ENCODE measurements around the gene NALF2. TPM values are rescaled to one million over a fixed set of nuclear protein-coding genes. Genes with fewer than 3 reads are reported as not detected.

Gene NALF2
- total RNA-seq, 2 experiments from 2014 or later = 0.31 to 0.44 TPM

- no peaks in the 10 kb centered on the region for H3K36me3 Mint-ChIP-seq
- peaks cover 1% of the 10 kb centered on the region for H3K27me3 Mint-ChIP-seq
- no peaks in the 10 kb centered on the region for H3K9me3 Mint-ChIP-seq
- ChIA-PET POLR2A (no interaction called here), CTCF (interaction anchor here (0.7 to 1.6 kb wide), 4 partner anchors 496 to 1162 kb away, joined by 3 to 5 read pairs (median 4); no protein-coding TSS in a partner anchor)
- intact Hi-C loops (cut with micrococcal nuclease) = no loop called here
- H3K4me3 Mint-ChIP-seq = no peak overlapping the region
- no peak overlapping the region for H3K27ac Mint-ChIP-seq
- no peak for DNase-seq
- H3K4me1 Mint-ChIP-seq (ENCODE audit: low read depth) = peaks cover 17% of the 10 kb centered on the region
These were observed 31.5 kb downstream of the NALF2 start for GRCh38 chrX:69535661-69536060.

- Mint-ChIP-seq H3K4me3 (peak overlapping the region; percentile 35), H3K9me3 (no peaks in the 10 kb centered on the region), H3K4me1 (ENCODE audit: low read depth) (peaks cover 17% of the 10 kb centered on the region), H3K36me3 (no peaks in the 10 kb centered on the region), H3K27ac (no peak overlapping the region), H3K27me3 (peaks cover 1% of the 10 kb centered on the region)
- intact Hi-C loops (cut with micrococcal nuclease) = loop anchor here (1.0 to 2.0 kb wide), 3 partner anchors 80 to 558 kb away; no protein-coding TSS in a partner anchor
- CTCF ChIA-PET = interaction anchor here (1.2 to 3.4 kb wide), 5 partner anchors 16 to 591 kb away, joined by 3 to 33 read pairs (median 14); no protein-coding TSS in a partner anchor
- peak; percentile 78 for DNase-seq
- POLR2A ChIA-PET = interaction anchor here (1.3 kb wide), 1 partner anchor 491 kb away, joined by 3 read pairs; no protein-coding TSS in a partner anchor
These were observed 34.3 kb downstream of the NALF2 start for GRCh38 chrX:69538321-69538876.

GRCh38 chrX:69539437-69539836 is 35.3 kb downstream of the NALF2 start:
- H3K4me1 Mint-ChIP-seq (ENCODE audit: low read depth) = peaks cover 17% of the 10 kb centered on the region
- ChIA-PET POLR2A (interaction anchor here (1.3 kb wide), 1 partner anchor 490 kb away, joined by 3 read pairs; no protein-coding TSS in a partner anchor), CTCF (interaction anchor here (3.4 kb wide), 1 partner anchor 558 kb away, joined by 33 read pairs; no protein-coding TSS in a partner anchor)
- no peak overlapping the region for H3K27ac Mint-ChIP-seq
- H3K27me3 Mint-ChIP-seq = peaks cover 1% of the 10 kb centered on the region
- no peaks in the 10 kb centered on the region for H3K9me3 Mint-ChIP-seq
- H3K36me3 Mint-ChIP-seq = no peaks in the 10 kb centered on the region
- intact Hi-C loops (cut with micrococcal nuclease) = loop anchor here (2.0 kb wide), 2 partner anchors 79 to 557 kb away; no protein-coding TSS in a partner anchor
- no peak overlapping the region for H3K4me3 Mint-ChIP-seq
- DNase-seq = no peak

GRCh38 chrX:69541956-69542355 is 37.8 kb downstream of the NALF2 start:
- H3K36me3 Mint-ChIP-seq = no peaks in the 10 kb centered on the region
- H3K4me1 Mint-ChIP-seq (ENCODE audit: low read depth) = peaks cover 17% of the 10 kb centered on the region
- H3K27me3 Mint-ChIP-seq = peaks cover 1% of the 10 kb centered on the region
- H3K9me3 Mint-ChIP-seq = peaks cover 7% of the 10 kb centered on the region
- intact Hi-C loops (cut with micrococcal nuclease) = no loop called here
- POLR2A ChIA-PET = no interaction called here
- no peak overlapping the region for H3K27ac Mint-ChIP-seq
- CTCF ChIA-PET = no interaction called here
- DNase-seq = no peak
- no peak overlapping the region for H3K4me3 Mint-ChIP-seq

- peaks cover 7% of the 10 kb centered on the region for H3K9me3 Mint-ChIP-seq
- POLR2A ChIA-PET = no interaction called here
- H3K4me1 Mint-ChIP-seq (ENCODE audit: low read depth) = peaks cover 11% of the 10 kb centered on the region
- no peak for DNase-seq
- H3K27ac Mint-ChIP-seq = no peak overlapping the region
- CTCF ChIA-PET = no interaction called here
- H3K27me3 Mint-ChIP-seq = no peaks in the 10 kb centered on the region
- no peaks in the 10 kb centered on the region for H3K36me3 Mint-ChIP-seq
- intact Hi-C loops (cut with micrococcal nuclease) = no loop called here
- no peak overlapping the region for H3K4me3 Mint-ChIP-seq
These were observed 39.4 kb downstream of the NALF2 start for GRCh38 chrX:69543572-69543971.

GRCh38 chrX:69546417-69546816 is 42.3 kb downstream of the NALF2 start:
- H3K27me3 Mint-ChIP-seq = no peaks in the 10 kb centered on the region
- ChIA-PET CTCF (no interaction called here), POLR2A (no interaction called here)
- intact Hi-C loops (cut with micrococcal nuclease) = no loop called here
- H3K36me3 Mint-ChIP-seq = no peaks in the 10 kb centered on the region
- no peaks in the 10 kb centered on the region for H3K4me1 Mint-ChIP-seq (ENCODE audit: low read depth)
- H3K9me3 Mint-ChIP-seq = peaks cover 7% of the 10 kb centered on the region
- no peak overlapping the region for H3K27ac Mint-ChIP-seq
- no peak overlapping the region for H3K4me3 Mint-ChIP-seq
- no peak for DNase-seq

GRCh38 chrX:69546978-69547377 is 42.9 kb downstream of the NALF2 start:
- ChIA-PET POLR2A (no interaction called here), CTCF (no interaction called here)
- no peaks in the 10 kb centered on the region for H3K27me3 Mint-ChIP-seq
- H3K4me3 Mint-ChIP-seq = no peak overlapping the region
- H3K36me3 Mint-ChIP-seq = no peaks in the 10 kb centered on the region
- H3K4me1 Mint-ChIP-seq (ENCODE audit: low read depth) = no peaks in the 10 kb centered on the region
- no peak overlapping the region for H3K27ac Mint-ChIP-seq
- intact Hi-C loops (cut with micrococcal nuclease) = no loop called here
- H3K9me3 Mint-ChIP-seq = peaks cover 7% of the 10 kb centered on the region
- no peak for DNase-seq

GRCh38 chrX:69551421-69552009 is 47.4 kb downstream of the NALF2 start:
- no peak overlapping the region for H3K4me3 Mint-ChIP-seq
- ChIA-PET CTCF (no interaction called here), POLR2A (no interaction called here)
- no peaks in the 10 kb centered on the region for H3K27me3 Mint-ChIP-seq
- no peak for DNase-seq
- intact Hi-C loops (cut with micrococcal nuclease) = no loop called here
- no peaks in the 10 kb centered on the region for H3K9me3 Mint-ChIP-seq
- H3K36me3 Mint-ChIP-seq = no peaks in the 10 kb centered on the region
- no peaks in the 10 kb centered on the region for H3K4me1 Mint-ChIP-seq (ENCODE audit: low read depth)
- no peak overlapping the region for H3K27ac Mint-ChIP-seq

- no peaks in the 10 kb centered on the region for H3K4me1 Mint-ChIP-seq (ENCODE audit: low read depth)
- H3K36me3 Mint-ChIP-seq = no peaks in the 10 kb centered on the region
- no peak overlapping the region for H3K4me3 Mint-ChIP-seq
These were observed 48.4 kb downstream of the NALF2 start for GRCh38 chrX:69552512-69552911.

More at GRCh38 chrX:69552512-69552911, 48.4 kb downstream of the NALF2 start:
- no peaks in the 10 kb centered on the region for H3K9me3 Mint-ChIP-seq
- ChIA-PET POLR2A (no interaction called here), CTCF (no interaction called here)
- H3K27ac Mint-ChIP-seq = no peak overlapping the region
- no peak for DNase-seq
- no peaks in the 10 kb centered on the region for H3K27me3 Mint-ChIP-seq
- intact Hi-C loops (cut with micrococcal nuclease) = no loop called here

Other genes starting within 250 kb of the NALF2 start
- gene EDA, start 111.8 kb downstream of the NALF2 start, total RNA-seq = 1 to 10 TPM; 3.3 to 4.2 TPM